IPS-20b (cell line): ENCODE results near the gene OPCML.

ENCODE experiments used
- H3K27ac ChIP-seq: one replicate; pipeline ENCODE4 v1.5.1; 2013; ENCODE audit warnings: low read length
- H3K27me3 ChIP-seq: 2 replicates; pipeline ENCODE4 v1.6.1; 2013; ENCODE audit warnings: mild to moderate bottlenecking, low read length, inconsistent platforms; ENCODE audit not compliant: insufficient read depth
- H3K36me3 ChIP-seq: 2 replicates; pipeline ENCODE4 v1.6.1; 2013; ENCODE audit warnings: low read depth, mild to moderate bottlenecking, inconsistent platforms, low read length, moderate library complexity; ENCODE audit not compliant: insufficient read depth
- H3K4me1 ChIP-seq: 2 replicates; pipeline ENCODE4 v1.6.1; 2013; ENCODE audit warnings: mild to moderate bottlenecking, control low read depth, inconsistent platforms, low read length, moderate library complexity; ENCODE audit not compliant: insufficient read depth
- H3K4me3 ChIP-seq: 2 replicates; pipeline ENCODE4 v1.5.1; 2013; ENCODE audit warnings: mild to moderate bottlenecking, low read length, inconsistent platforms
- H3K9ac ChIP-seq: 2 replicates; pipeline ENCODE4 v1.6.1; 2013; ENCODE audit warnings: low read depth, mild to moderate bottlenecking, inconsistent platforms, low read length, moderate library complexity
- H3K9me3 ChIP-seq: 2 replicates; pipeline ENCODE4 v1.6.1; 2013; ENCODE audit warnings: mild to moderate bottlenecking, low read depth, low read length, inconsistent platforms; ENCODE audit not compliant: insufficient read depth

The OPCML gene

DNA sequence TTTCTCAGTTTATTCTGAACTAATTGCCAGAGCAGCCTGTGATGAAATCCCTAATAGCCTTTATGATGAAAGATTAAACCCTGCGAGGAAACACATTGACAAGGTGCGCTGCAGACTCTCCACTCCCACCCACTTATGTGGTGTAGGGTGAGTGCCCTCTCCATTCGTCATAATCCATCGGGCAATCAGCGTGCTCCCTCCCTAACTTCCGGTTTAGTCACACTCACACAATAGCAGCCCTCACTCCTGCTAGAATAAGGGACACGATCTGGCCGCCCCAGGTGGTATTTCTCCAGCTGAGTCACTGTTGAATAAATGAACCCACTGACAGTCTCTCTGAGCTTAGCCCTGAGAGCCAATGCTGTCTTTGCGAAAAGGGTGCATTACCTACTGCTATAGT, 188.3 kb downstream of the OPCML start:
- Histone ChIP-seq H3K9me3 (no peaks in the 10 kb centered on the region), H3K9ac (no peak overlapping the region), H3K36me3 (no peaks in the 10 kb centered on the region), H3K27me3 (no peaks in the 10 kb centered on the region), H3K4me1 (no peaks in the 10 kb centered on the region), H3K4me3 (no peak overlapping the region), H3K27ac (no peak overlapping the region)

GRCh38 chr11:133339495-133340140, 192.7 kb downstream of the OPCML start:
- H3K27me3 ChIP-seq, result no peaks in the 10 kb centered on the region
- no peaks in the 10 kb centered on the region for H3K36me3 ChIP-seq
- no peaks in the 10 kb centered on the region; the same call in 1 of the 2 replicates for H3K9me3 ChIP-seq
- no peak overlapping the region for H3K9ac ChIP-seq
- no peak overlapping the region for H3K27ac ChIP-seq
- H3K4me1 ChIP-seq, result peaks cover 13% of the 10 kb centered on the region; the same call in 1 of the 2 replicates
- H3K4me3 ChIP-seq, result no peak overlapping the region

GRCh38 chr11:133338588-133338987, 193.7 kb downstream of the OPCML start:
- H3K4me1 ChIP-seq, result peaks cover 13% of the 10 kb centered on the region; the same call in 1 of the 2 replicates
- no peaks in the 10 kb centered on the region for H3K36me3 ChIP-seq
- no peaks in the 10 kb centered on the region for H3K27me3 ChIP-seq
- no peak overlapping the region for H3K27ac ChIP-seq
- H3K9me3 ChIP-seq, result no peaks in the 10 kb centered on the region; the same call in 1 of the 2 replicates
- no peak overlapping the region for H3K4me3 ChIP-seq
- peak overlapping the region; percentile 31; the same call in 1 of the 2 replicates for H3K9ac ChIP-seq

- Histone ChIP-seq H3K4me3 (no peak overlapping the region), H3K9me3 (no peaks in the 10 kb centered on the region; the same call in 1 of the 2 replicates), H3K9ac (no peak overlapping the region; the same call in 1 of the 2 replicates), H3K4me1 (peaks cover 13% of the 10 kb centered on the region; the same call in 1 of the 2 replicates), H3K36me3 (no peaks in the 10 kb centered on the region), H3K27me3 (no peaks in the 10 kb centered on the region), H3K27ac (no peak overlapping the region)
Observed at GRCh38 chr11:133337951-133338418, 194.3 kb downstream of the OPCML start.

DNA sequence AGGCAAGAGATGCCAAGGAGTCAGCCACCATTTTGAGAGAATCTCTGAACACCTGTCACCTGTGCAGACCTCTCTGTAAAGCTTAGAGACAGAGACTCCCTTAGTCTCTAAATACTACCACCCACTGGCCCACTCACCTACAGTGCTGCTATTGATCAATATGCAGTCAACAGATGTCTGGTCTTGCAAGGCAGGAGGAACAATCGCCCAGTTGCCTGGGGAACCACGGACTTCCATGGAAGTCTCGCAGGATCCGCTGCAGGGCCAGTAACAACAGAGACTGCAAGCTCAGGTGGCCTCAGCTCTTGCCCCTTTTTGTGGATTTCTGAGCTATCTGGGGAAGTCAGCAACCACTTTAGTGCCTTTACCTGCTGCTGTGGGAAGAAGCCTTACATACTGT, 195.1 kb downstream of the OPCML start:
- H3K9ac ChIP-seq, result no peak overlapping the region
- no peak overlapping the region for H3K27ac ChIP-seq
- peaks cover 13% of the 10 kb centered on the region; the same call in 1 of the 2 replicates for H3K4me1 ChIP-seq
- no peaks in the 10 kb centered on the region for H3K36me3 ChIP-seq
- H3K27me3 ChIP-seq, result no peaks in the 10 kb centered on the region
- H3K9me3 ChIP-seq, result no peaks in the 10 kb centered on the region; the same call in 1 of the 2 replicates
- no peak overlapping the region for H3K4me3 ChIP-seq

GRCh38 chr11:133331031-133331430, 201.3 kb downstream of the OPCML start:
- peaks cover under 1% of the 10 kb centered on the region; the same call in 1 of the 2 replicates for H3K4me1 ChIP-seq

GRCh38 chr11:133326849-133327248, 205.5 kb downstream of the OPCML start:
- Histone ChIP-seq H3K4me3 (no peak overlapping the region), H3K27ac (no peak overlapping the region), H3K27me3 (no peaks in the 10 kb centered on the region), H3K4me1 (peaks cover 6% of the 10 kb centered on the region; the same call in 1 of the 2 replicates), H3K9me3 (no peaks in the 10 kb centered on the region), H3K9ac (no peak overlapping the region), H3K36me3 (no peaks in the 10 kb centered on the region)

More at GRCh38 chr11:133331031-133331430, 201.3 kb downstream of the OPCML start:
- no peak overlapping the region for H3K4me3 ChIP-seq
- H3K36me3 ChIP-seq, result no peaks in the 10 kb centered on the region
- H3K9ac ChIP-seq, result no peak overlapping the region
- no peaks in the 10 kb centered on the region for H3K9me3 ChIP-seq
- H3K27me3 ChIP-seq, result no peaks in the 10 kb centered on the region
- no peak overlapping the region for H3K27ac ChIP-seq

DNA sequence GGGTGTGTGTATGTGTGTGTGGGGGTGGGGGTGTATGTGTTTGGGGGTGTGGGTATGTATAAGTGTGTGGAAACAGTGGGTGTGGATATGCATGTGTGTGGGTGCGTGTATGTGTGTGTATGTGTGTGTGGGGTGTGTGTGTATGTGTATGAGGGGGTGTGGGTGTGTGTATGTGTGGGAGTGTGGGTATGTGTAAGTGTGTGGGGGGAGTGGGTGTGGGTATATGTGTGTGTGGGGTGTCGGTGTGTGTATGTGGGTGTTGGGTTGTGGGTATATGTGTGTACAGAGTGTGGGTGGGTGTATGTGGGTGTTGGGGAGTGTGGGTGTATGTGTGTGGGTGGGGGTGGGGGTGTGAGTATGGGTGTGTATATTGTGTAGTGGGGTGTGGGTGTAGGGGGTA, 206.0 kb downstream of the OPCML start:
- no peaks in the 10 kb centered on the region for H3K36me3 ChIP-seq
- no peak overlapping the region for H3K9ac ChIP-seq
- H3K9me3 ChIP-seq, result no peaks in the 10 kb centered on the region
- H3K4me1 ChIP-seq, result peaks cover 6% of the 10 kb centered on the region; the same call in 1 of the 2 replicates
- no peak overlapping the region for H3K27ac ChIP-seq
- H3K4me3 ChIP-seq, result no peak overlapping the region
- no peaks in the 10 kb centered on the region for H3K27me3 ChIP-seq

GRCh38 chr11:133325711-133326110, 206.6 kb downstream of the OPCML start:
- Histone ChIP-seq H3K4me1 (peaks cover 6% of the 10 kb centered on the region; the same call in 1 of the 2 replicates), H3K9ac (no peak overlapping the region), H3K9me3 (no peaks in the 10 kb centered on the region), H3K27me3 (no peaks in the 10 kb centered on the region), H3K36me3 (no peaks in the 10 kb centered on the region), H3K4me3 (no peak overlapping the region), H3K27ac (no peak overlapping the region)

DNA sequence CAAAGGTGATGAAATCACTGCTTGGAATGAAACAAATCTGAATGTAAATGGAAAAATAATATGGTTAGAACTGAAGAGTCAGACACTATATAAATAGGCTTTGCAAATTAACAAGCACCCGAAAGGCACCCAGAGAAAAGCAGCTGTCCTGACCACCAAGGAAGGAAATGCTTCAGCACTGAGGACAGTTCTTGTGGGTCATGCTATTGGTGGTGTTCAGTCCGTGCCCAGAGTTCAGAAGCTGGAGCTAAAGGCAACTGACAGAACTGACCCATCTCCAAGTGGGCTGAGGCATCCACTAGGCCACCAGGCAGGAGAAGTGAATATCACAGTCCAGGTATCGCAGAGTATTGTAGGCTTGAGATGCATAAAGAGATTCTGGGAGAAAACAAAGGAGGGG, 208.9 kb downstream of the OPCML start:
- Histone ChIP-seq H3K4me1 (peaks cover 8% of the 10 kb centered on the region; the same call in 1 of the 2 replicates), H3K36me3 (no peaks in the 10 kb centered on the region), H3K27ac (no peak overlapping the region), H3K9me3 (no peaks in the 10 kb centered on the region), H3K9ac (no peak overlapping the region), H3K27me3 (no peaks in the 10 kb centered on the region), H3K4me3 (no peak overlapping the region)

DNA sequence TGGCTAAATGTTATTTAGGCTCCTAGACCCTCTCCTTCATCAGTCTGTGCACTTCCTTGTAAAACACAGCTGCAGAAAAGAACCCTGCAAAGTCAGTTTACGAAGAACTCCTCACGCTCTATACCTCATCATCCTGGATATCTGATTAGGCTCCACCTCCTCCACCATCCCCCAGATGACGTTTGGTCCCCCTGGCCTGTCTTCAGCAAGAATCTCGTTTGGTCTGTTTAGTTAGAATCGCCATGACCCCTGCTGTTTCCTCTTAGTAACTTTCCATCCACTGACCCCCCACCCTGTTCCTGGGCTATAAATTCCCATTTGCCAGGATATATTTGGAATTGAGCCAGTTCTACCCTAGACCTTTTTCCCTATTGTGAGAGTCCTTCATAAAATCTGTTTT, 214.1 kb downstream of the OPCML start:
- Histone ChIP-seq H3K9me3 (no peaks in the 10 kb centered on the region), H3K4me1 (peaks cover 8% of the 10 kb centered on the region; the same call in 1 of the 2 replicates), H3K36me3 (no peaks in the 10 kb centered on the region), H3K27ac (no peak overlapping the region), H3K9ac (no peak overlapping the region), H3K4me3 (no peak overlapping the region), H3K27me3 (no peaks in the 10 kb centered on the region)

DNA sequence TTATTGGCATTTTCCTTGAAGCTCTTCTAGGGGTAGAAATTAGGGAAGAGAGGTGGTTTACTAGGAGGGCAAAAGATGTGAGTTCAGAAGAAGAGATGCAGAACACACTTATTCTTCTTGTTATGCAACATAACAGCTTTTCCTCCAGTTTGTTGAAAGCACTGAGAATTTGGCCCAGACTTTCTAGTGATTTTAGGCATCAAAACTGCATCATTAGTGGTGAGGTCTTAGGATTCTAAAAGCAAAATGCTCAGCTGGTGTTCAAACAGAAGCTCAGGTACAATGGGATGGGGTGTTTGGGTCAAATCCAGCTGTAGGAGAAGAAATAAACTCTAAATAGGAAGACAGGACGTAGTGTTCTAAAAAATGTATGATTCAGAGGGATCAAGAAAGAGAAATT, 221.1 kb downstream of the OPCML start:
- Histone ChIP-seq H3K4me3 (no peak overlapping the region), H3K9ac (no peak overlapping the region), H3K27ac (no peak overlapping the region), H3K9me3 (no peaks in the 10 kb centered on the region), H3K27me3 (no peaks in the 10 kb centered on the region), H3K4me1 (no peaks in the 10 kb centered on the region), H3K36me3 (no peaks in the 10 kb centered on the region)
